Endothelial cell (in vitro differentiated cells): ENCODE measurements around the gene PHETA1. TPM values are rescaled to one million over a fixed set of nuclear protein-coding genes. Genes with fewer than 3 reads are reported as not detected.
"Not testable (repeated sequence)": the region's sequence is repeated elsewhere in the genome, so short reads cannot be mapped to it uniquely, and the experiment has no call there.

Source experiments
- DNase-seq: peaks from one replicate; pipeline ENCODE4 v3.0.0; 2021; ENCODE audit warnings: low spot score
- H3K27ac Mint-ChIP-seq: one replicate; pipeline ENCODE4 v1.8.0; 2021; ENCODE audit warnings: mixed read lengths, inconsistent platforms; ENCODE audit not compliant: unreplicated experiment
- H3K27me3 Mint-ChIP-seq: one replicate; pipeline ENCODE4 v1.8.0; 2021; ENCODE audit warnings: mild to moderate bottlenecking, moderate library complexity, mixed read lengths, inconsistent platforms; ENCODE audit not compliant: unreplicated experiment
- H3K36me3 Mint-ChIP-seq: one replicate; pipeline ENCODE4 v1.8.0; 2021; ENCODE audit warnings: mild to moderate bottlenecking, low read depth, mixed read lengths, inconsistent platforms; ENCODE audit not compliant: unreplicated experiment
- H3K4me1 Mint-ChIP-seq: one replicate; pipeline ENCODE4 v1.8.0; 2021; ENCODE audit warnings: mild to moderate bottlenecking, mixed read lengths, inconsistent platforms; ENCODE audit not compliant: unreplicated experiment
- H3K4me3 Mint-ChIP-seq: one replicate; pipeline ENCODE4 v1.8.0; 2021; ENCODE audit warnings: mild to moderate bottlenecking, mixed read lengths, inconsistent platforms; ENCODE audit not compliant: unreplicated experiment
- H3K9me3 Mint-ChIP-seq: one replicate; pipeline ENCODE4 v1.8.0; 2021; ENCODE audit warnings: mixed read lengths, inconsistent platforms; ENCODE audit not compliant: unreplicated experiment
- CTCF ChIP-seq: fragments of 200-600 bp; sonication (generic); IDR thresholded peaks from one replicate; pipeline ENCODE4 v1.5.0; 2021; ENCODE audit warnings: antibody characterized with exemption; ENCODE audit not compliant: unreplicated experiment
- total RNA-seq: library from RNA; stranded (reverse); fragmentation: NEBNext Ultra II Directional; extraction: Animal tissue kit (Norgen Biotek cat#: 25700); gene quantifications from one replicate; pipeline ENCODE4 v1.2.1, GENCODE V29; 2021; ENCODE audit not compliant: unreplicated experiment

PHETA1 gene
- total RNA-seq, 1 donor from 2014 or later = 14.8 TPM

- TF ChIP-seq CTCF = no peak
- H3K4me3 Mint-ChIP-seq = no peak overlapping the region
- no peaks in the 10 kb centered on the region for H3K36me3 Mint-ChIP-seq
- H3K4me1 Mint-ChIP-seq = peaks cover 5% of the 10 kb centered on the region
- H3K9me3 Mint-ChIP-seq = no peaks in the 10 kb centered on the region
- DNase-seq = no peak
- no peak overlapping the region for H3K27ac Mint-ChIP-seq
- no peaks in the 10 kb centered on the region for H3K27me3 Mint-ChIP-seq
These were observed 29.5 kb downstream of the PHETA1 start for GRCh38 chr12:111339321-111339938.

GRCh38 chr12:111338096-111338495, 30.8 kb downstream of the PHETA1 start:
- no peak for DNase-seq
- Mint-ChIP-seq H3K36me3 (no peaks in the 10 kb centered on the region), H3K4me1 (peaks cover 5% of the 10 kb centered on the region), H3K4me3 (no peak overlapping the region), H3K9me3 (no peaks in the 10 kb centered on the region), H3K27ac (no peak overlapping the region), H3K27me3 (no peaks in the 10 kb centered on the region)
- no peak for TF ChIP-seq CTCF

- Mint-ChIP-seq H3K36me3 (no peaks in the 10 kb centered on the region), H3K4me1 (peaks cover 5% of the 10 kb centered on the region), H3K4me3 (no peak overlapping the region), H3K27ac (no peak overlapping the region), H3K9me3 (no peaks in the 10 kb centered on the region), H3K27me3 (no peaks in the 10 kb centered on the region)
- no peak for DNase-seq
- TF ChIP-seq CTCF = no peak
These were observed 31.5 kb downstream of the PHETA1 start for GRCh38 chr12:111337371-111337770.

- H3K27ac Mint-ChIP-seq, H3K27me3 Mint-ChIP-seq, H3K4me3 Mint-ChIP-seq, H3K9me3 Mint-ChIP-seq, DNase-seq, H3K4me1 Mint-ChIP-seq, H3K36me3 Mint-ChIP-seq: not testable (repeated sequence)
These were observed 32.5 kb downstream of the PHETA1 start for GRCh38 chr12:111336411-111336810.

GRCh38 chr12:111335811-111336210, 33.1 kb downstream of the PHETA1 start:
- no peak for DNase-seq
- H3K4me3 Mint-ChIP-seq = no peak overlapping the region

GRCh38 chr12:111335301-111335700, 33.6 kb downstream of the PHETA1 start:
- not testable (repeated sequence) for H3K27ac Mint-ChIP-seq, H3K36me3 Mint-ChIP-seq, DNase-seq

More at GRCh38 chr12:111335811-111336210, 33.1 kb downstream of the PHETA1 start:
- no peak for TF ChIP-seq CTCF
- H3K4me1 Mint-ChIP-seq = peaks cover 5% of the 10 kb centered on the region
- H3K27me3 Mint-ChIP-seq = no peaks in the 10 kb centered on the region
- no peak overlapping the region for H3K27ac Mint-ChIP-seq
- no peaks in the 10 kb centered on the region for H3K36me3 Mint-ChIP-seq
- no peaks in the 10 kb centered on the region for H3K9me3 Mint-ChIP-seq

More at GRCh38 chr12:111335301-111335700, 33.6 kb downstream of the PHETA1 start:
- H3K4me1 Mint-ChIP-seq, H3K9me3 Mint-ChIP-seq, H3K27me3 Mint-ChIP-seq, H3K4me3 Mint-ChIP-seq: not testable (repeated sequence)
